HepG2 (cell line): ENCODE measurements around the gene APC2.

ENCODE experiments used
- BRCA1 ChIP-seq: sonication (generic); formaldehyde crosslinking; IDR thresholded peaks from 2 replicates; pipeline ENCODE4 v1.4.0; 2020; ENCODE audit warnings: missing genetic modification reagents
- EZH2 ChIP-seq: conservative IDR thresholded peaks from 2 replicates; pipeline ENCODE4 v1.6.1; 2012; ENCODE audit warnings: mild to moderate bottlenecking, low read depth, low read length, moderate library complexity
- HDAC6 ChIP-seq: fragments of 200-600 bp; sonication (generic); IDR thresholded peaks from 2 replicates; pipeline ENCODE4 v1.7.0; 2017; ENCODE audit warnings: mild to moderate bottlenecking, antibody characterized with exemption, low read length, low read depth
- HNRNPH1 ChIP-seq: fragments of 200-400 bp; formaldehyde crosslinking; optimal IDR thresholded peaks from 2 replicates; pipeline ENCODE3; 2017; ENCODE audit warnings: mild to moderate bottlenecking, low read depth, low read length
- MIXL1 ChIP-seq: IDR thresholded peaks from 2 replicates; pipeline ENCODE4 v1.6.1; 2016
- PHB2 ChIP-seq: fragments of 450-650 bp; IDR thresholded peaks from 2 replicates; pipeline ENCODE4 v1.6.1; 2018; ENCODE audit not compliant: partially characterized antibody
- POLR2A ChIP-seq, 2 experiments: IDR thresholded peaks; 2 replicates each; pipeline ENCODE4 v1.6.1; 2011; ENCODE audit warnings: low read depth in 2 of 2, low read length in 2 of 2, mild to moderate bottlenecking in 1 of 2, moderate library complexity in 1 of 2; ENCODE audit not compliant: insufficient read depth in 1 of 2
- RAD21 ChIP-seq: fragments of 450-650 bp; formaldehyde crosslinking; IDR thresholded peaks from 2 replicates; pipeline ENCODE4 v1.5.0; 2020; ENCODE audit warnings: mild to moderate bottlenecking
- TARDBP ChIP-seq: sonication (generic); formaldehyde crosslinking; IDR thresholded peaks from 2 replicates; pipeline ENCODE4 v1.8.0; 2022; ENCODE audit warnings: mild to moderate bottlenecking, missing genetic modification reagents
- ZNF143 ChIP-seq: sonication (generic); formaldehyde crosslinking; IDR thresholded peaks from 2 replicates; pipeline ENCODE4 v1.4.0; 2020; ENCODE audit warnings: missing genetic modification reagents
- ZNF558 ChIP-seq: sonication (generic); formaldehyde crosslinking; IDR thresholded peaks from 2 replicates; pipeline ENCODE4 v1.9.0; 2022; ENCODE audit warnings: mild to moderate bottlenecking, missing genetic modification reagents, borderline replicate concordance
- ZSCAN31 ChIP-seq: sonication (generic); formaldehyde crosslinking; IDR thresholded peaks from 2 replicates; pipeline ENCODE4 v1.5.0; 2020; ENCODE audit warnings: low read depth, mild to moderate bottlenecking, missing genetic modification reagents
- TF ChIP-seq, protein P1 (sequence below): sonication (generic); formaldehyde crosslinking; IDR thresholded peaks from 2 replicates; pipeline ENCODE4 v1.8.0; 2023; ENCODE audit warnings: mild to moderate bottlenecking, missing genetic modification reagents
- TF ChIP-seq, protein P2 (sequence below): IDR thresholded peaks from 2 replicates; pipeline ENCODE4 v1.6.1; 2018; ENCODE audit warnings: missing genetic modification reagents, mild to moderate bottlenecking, missing compliant biosample characterization

DNA sequence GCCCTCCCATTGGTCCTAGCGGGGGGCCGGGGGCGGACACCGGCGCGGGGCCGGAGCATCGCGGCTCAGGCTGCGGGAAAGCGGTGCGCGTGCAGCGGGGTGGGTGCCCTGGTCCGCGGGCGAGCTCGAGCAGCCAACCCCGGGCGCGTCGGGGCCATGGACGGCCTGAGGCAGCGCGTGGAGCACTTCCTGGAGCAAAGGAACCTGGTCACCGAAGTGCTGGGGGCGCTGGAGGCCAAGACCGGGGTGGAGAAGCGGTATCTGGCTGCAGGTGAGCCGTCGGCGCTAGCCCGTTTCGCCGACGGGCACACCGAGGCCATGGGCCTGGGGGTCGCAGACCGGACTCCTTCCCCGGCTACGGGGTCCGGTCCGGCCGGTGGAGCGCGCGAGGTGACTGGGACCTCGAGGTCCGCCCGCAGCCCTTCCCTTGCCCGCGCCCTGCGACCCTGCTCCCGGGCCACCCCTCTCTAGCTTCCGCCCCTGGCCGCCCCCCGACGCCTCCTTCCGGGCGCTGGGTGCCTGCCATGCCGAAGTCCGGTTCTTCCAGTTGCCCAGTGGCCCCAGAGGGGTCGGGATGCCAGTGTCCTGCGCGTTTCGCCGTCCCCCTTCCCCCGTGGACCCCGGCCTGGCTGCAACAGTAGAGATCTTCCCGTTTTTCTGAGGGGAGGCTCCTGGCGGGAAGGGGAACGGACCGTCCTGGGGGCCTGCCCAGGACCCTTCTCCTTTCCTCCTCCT lies 41.4 kb downstream of the APC2 start, which contains the start of gene REEP6:
- TF ChIP-seq ZNF143 (CRISPR knock-in tag) (peak; percentile 15), PHB2 (no peak), POLR2A (IDR thresholded peaks at IDR 0.05; ENCODE audit: insufficient read depth in 1 of 2, low read depth in 2 of 2, low read length in 2 of 2) (peak; percentile 50 to 96; a peak in 3 of 4 replicates), HNRNPH1 (no peak), RAD21 (CRISPR knock-in tag) (peak; percentile 72), ZSCAN31 (CRISPR knock-in tag) (peak; percentile 80), EZH2 (no peak), ZNF558 (CRISPR knock-in tag) (no peak; the same call in 1 of the 2 replicates), TARDBP (CRISPR knock-in tag) (no peak), BRCA1 (no peak), HDAC6 (no peak), MIXL1 (no peak)
- TF ChIP-seq, protein P1, sequence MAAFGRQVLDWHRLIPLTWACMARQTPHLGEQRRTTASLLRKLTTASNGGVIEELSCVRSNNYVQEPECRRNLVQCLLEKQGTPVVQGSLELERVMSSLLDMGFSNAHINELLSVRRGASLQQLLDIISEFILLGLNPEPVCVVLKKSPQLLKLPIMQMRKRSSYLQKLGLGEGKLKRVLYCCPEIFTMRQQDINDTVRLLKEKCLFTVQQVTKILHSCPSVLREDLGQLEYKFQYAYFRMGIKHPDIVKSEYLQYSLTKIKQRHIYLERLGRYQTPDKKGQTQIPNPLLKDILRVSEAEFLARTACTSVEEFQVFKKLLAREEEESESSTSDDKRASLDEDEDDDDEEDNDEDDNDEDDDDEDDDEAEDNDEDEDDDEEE: no peak
- TF ChIP-seq, protein P2, sequence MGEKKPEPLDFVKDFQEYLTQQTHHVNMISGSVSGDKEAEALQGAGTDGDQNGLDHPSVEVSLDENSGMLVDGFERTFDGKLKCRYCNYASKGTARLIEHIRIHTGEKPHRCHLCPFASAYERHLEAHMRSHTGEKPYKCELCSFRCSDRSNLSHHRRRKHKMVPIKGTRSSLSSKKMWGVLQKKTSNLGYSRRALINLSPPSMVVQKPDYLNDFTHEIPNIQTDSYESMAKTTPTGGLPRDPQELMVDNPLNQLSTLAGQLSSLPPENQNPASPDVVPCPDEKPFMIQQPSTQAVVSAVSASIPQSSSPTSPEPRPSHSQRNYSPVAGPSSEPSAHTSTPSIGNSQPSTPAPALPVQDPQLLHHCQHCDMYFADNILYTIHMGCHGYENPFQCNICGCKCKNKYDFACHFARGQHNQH (CRISPR knock-in tag): no peak
